ENCODE measurements around the gene IFT20. TPM values are rescaled to one million over a fixed set of nuclear protein-coding genes. Genes with fewer than 3 reads are reported as not detected.

Gene IFT20
- total and polyA plus RNA-seq, 9 donors, result 20.2 to 49.2 (median 31.7) TPM

- H3K27ac ChIP-seq, result peak overlapping the region; percentile 12 to 69
- no peaks in the 10 kb centered on the region for H3K27me3 ChIP-seq
- peak in 3 of 5 donors; percentile 38 to 60 (median 46) for DNase-seq
- intact Hi-C loops (cut with DNase I), result no loop called here
- H3K36me3 ChIP-seq, result no peaks in the 10 kb centered on the region
- 17 to 40% (median 17%) methylated on average over 8 of the region's 8 CpGs for WGBS, 3 donors
- H3K4me1 ChIP-seq (ENCODE audit: insufficient read depth), result peaks cover 23% of the 10 kb centered on the region
- H3K9me3 ChIP-seq, result no peaks in the 10 kb centered on the region
- TF ChIP-seq EP300 (IDR thresholded peaks at IDR 0.05), result no peak
- TF ChIP-seq CTCF (IDR thresholded peaks at IDR 0.05), result no peak
- TF ChIP-seq POLR2A (IDR thresholded peaks at IDR 0.05), result no peak
- no peak overlapping the region for H3K4me3 ChIP-seq
Measured at GRCh38 chr17:28347261-28347891, 12.1 kb upstream of the IFT20 start.

- WGBS, 3 donors, result 5 to 18% (median 12%) methylated on average over 7 of the region's 7 CpGs
- Histone ChIP-seq H3K36me3 (no peaks in the 10 kb centered on the region), H3K27me3 (no peaks in the 10 kb centered on the region), H3K4me3 (no peak overlapping the region), H3K4me1 (ENCODE audit: insufficient read depth) (peaks cover 23% of the 10 kb centered on the region), H3K27ac (peak overlapping the region in 1 of 2 donors; percentile 69), H3K9me3 (no peaks in the 10 kb centered on the region)
- intact Hi-C loops (cut with DNase I), result no loop called here
- TF ChIP-seq CTCF (IDR thresholded peaks at IDR 0.05) (peak in 1 of 3 donors; percentile 42), POLR2A (IDR thresholded peaks at IDR 0.05) (no peak), EP300 (IDR thresholded peaks at IDR 0.05) (no peak)
- peak in 4 of 5 donors; percentile 57 to 76 (median 66) for DNase-seq
Measured at GRCh38 chr17:28346746-28347246, 11.5 kb upstream of the IFT20 start.

- Histone ChIP-seq H3K4me1 (ENCODE audit: insufficient read depth) (peaks cover 23% of the 10 kb centered on the region), H3K27me3 (no peaks in the 10 kb centered on the region), H3K36me3 (no peaks in the 10 kb centered on the region), H3K4me3 (no peak overlapping the region), H3K9me3 (no peaks in the 10 kb centered on the region), H3K27ac (peak overlapping the region in 1 of 2 donors; percentile 69)
- DNase-seq, result no peak
- intact Hi-C loops (cut with DNase I), result no loop called here
- 13 to 24% (median 16%) methylated on average over 2 of the region's 2 CpGs for WGBS, 3 donors
- no peak for TF ChIP-seq POLR2A (IDR thresholded peaks at IDR 0.05)
- TF ChIP-seq EP300 (IDR thresholded peaks at IDR 0.05), result no peak
- no peak for TF ChIP-seq CTCF (IDR thresholded peaks at IDR 0.05)
Measured at GRCh38 chr17:28346199-28346580, 10.9 kb upstream of the IFT20 start.

GRCh38 chr17:28345419-28346198, 10.3 kb upstream of the IFT20 start:
- H3K27me3 ChIP-seq, result no peaks in the 10 kb centered on the region
- H3K9me3 ChIP-seq, result no peaks in the 10 kb centered on the region
- H3K36me3 ChIP-seq, result no peaks in the 10 kb centered on the region
- 53 to 62% (median 53%) methylated on average over 13 of the region's 13 CpGs for WGBS, 3 donors
- intact Hi-C loops (cut with DNase I), result no loop called here
- TF ChIP-seq CTCF (IDR thresholded peaks at IDR 0.05), result no peak
- no peak for TF ChIP-seq EP300 (IDR thresholded peaks at IDR 0.05)
- no peak for TF ChIP-seq POLR2A (IDR thresholded peaks at IDR 0.05)
- H3K4me1 ChIP-seq (ENCODE audit: insufficient read depth), result peaks cover 23% of the 10 kb centered on the region
- H3K27ac ChIP-seq, result peak overlapping the region in 1 of 2 donors; percentile 69
- DNase-seq, result no peak
- H3K4me3 ChIP-seq, result no peak overlapping the region
